IPS DF 6.9 (cell line): ENCODE data around the gene CHURC1.

ENCODE experiments used
- DNase-seq: peaks from one replicate; pipeline ENCODE4 v3.0.0-alpha.2; 2013; ENCODE audit warnings: low read depth, low spot score
- H3K27ac ChIP-seq: one replicate; pipeline ENCODE4 v1.5.1; 2013; ENCODE audit warnings: low read length, control low read depth
- H3K27me3 ChIP-seq: 2 replicates; pipeline ENCODE4 v1.6.1; 2013; ENCODE audit warnings: mild to moderate bottlenecking, low read length; ENCODE audit not compliant: control insufficient read depth, insufficient read depth
- H3K36me3 ChIP-seq: 2 replicates; pipeline ENCODE4 v1.6.1; 2013; ENCODE audit warnings: low read length; ENCODE audit not compliant: control insufficient read depth, insufficient read depth
- H3K4me1 ChIP-seq: 2 replicates; pipeline ENCODE4 v1.6.1; 2013; ENCODE audit warnings: low read length; ENCODE audit not compliant: control insufficient read depth, insufficient read depth
- H3K4me3 ChIP-seq: 2 replicates; pipeline ENCODE4 v1.5.1; 2013; ENCODE audit warnings: mild to moderate bottlenecking, low read length
- H3K9me3 ChIP-seq: 2 replicates; pipeline ENCODE4 v1.6.1; 2013; ENCODE audit warnings: low read length, inconsistent platforms; ENCODE audit not compliant: control insufficient read depth, insufficient read depth
- WGBS: extraction: QIAGEN DNeasy Blood & Tissue Kit; methylation state at CpG from one replicate; pipeline ENCODE4 v1.1.7; 2013; ENCODE audit warnings: mixed read lengths, missing lambda C conversion rate; ENCODE audit not compliant: insufficient read length, insufficient coverage; 5-methylcytosine and 5-hydroxymethylcytosine counted together

The CHURC1 gene

DNA sequence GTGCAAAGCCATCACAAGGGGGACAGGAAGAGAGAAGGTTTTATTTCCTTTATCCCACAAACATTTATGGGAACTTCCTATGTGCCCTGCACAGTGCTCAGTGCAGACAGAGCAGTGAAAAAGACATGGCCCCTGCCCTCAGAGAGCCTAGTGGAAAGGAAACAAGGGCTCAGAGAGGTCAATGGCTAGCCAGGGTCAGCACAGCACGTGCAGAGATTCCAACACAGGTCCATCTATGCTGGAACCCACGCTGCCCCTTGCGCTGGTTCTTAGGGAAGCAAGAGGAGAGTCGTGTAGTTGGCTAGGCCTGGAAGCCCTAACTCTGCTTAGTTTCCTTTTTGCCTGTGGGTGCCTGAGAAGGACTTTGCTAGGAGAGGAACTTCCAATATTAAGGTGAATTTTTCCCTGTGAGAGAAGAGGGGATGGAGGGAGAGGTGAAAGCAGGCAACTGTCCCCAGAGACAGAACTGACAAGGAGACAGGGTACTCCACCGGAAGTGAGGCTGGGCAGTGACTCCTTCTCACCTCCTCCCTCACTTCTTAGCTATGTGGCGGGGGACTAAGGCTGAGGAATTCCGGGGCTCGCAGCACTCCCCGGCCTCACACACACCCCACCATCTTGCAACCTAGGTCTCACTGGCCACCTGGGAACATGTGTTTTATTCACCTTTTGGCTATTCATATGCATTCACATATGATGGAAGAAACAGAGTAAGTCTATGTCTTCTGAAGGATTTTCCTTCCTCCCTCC, 40.4 kb downstream of the CHURC1 start:
- Histone ChIP-seq H3K27me3 (no peaks in the 10 kb centered on the region), H3K4me1 (peaks cover 10% of the 10 kb centered on the region), H3K9me3 (no peaks in the 10 kb centered on the region), H3K27ac (no peak overlapping the region), H3K36me3 (peaks cover 8% of the 10 kb centered on the region), H3K4me3 (no peak overlapping the region)
- no peak for DNase-seq
- no CpG with 5 or more reads among the region's 9 CpGs for WGBS

DNA sequence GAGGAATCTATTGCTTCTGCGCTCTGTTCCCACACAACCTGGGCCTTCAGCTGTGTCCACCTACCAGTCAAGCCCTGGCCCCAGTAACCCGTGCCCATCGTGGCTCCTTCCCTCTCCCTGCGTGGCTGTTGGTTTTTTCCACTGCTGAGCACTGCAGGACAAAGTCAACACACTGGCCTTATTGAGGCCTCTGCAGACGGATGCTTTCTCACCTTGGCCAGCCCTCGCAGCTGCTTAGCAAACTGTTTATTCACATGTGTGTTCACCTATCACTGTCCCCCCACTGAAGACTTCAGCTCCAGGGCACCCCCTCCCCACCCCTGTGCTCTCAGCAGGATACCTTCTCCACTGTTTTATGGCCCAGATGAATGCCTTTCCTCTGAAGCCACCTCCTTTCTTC, 41.0 kb downstream of the CHURC1 start:
- Histone ChIP-seq H3K27me3 (no peaks in the 10 kb centered on the region), H3K27ac (no peak overlapping the region), H3K4me1 (peaks cover 12% of the 10 kb centered on the region), H3K9me3 (no peaks in the 10 kb centered on the region), H3K36me3 (peaks cover 6% of the 10 kb centered on the region), H3K4me3 (no peak overlapping the region)
- whole genome bisulfite sequencing, result no CpG with 5 or more reads among the region's 6 CpGs
- DNase-seq, result no peak

DNA sequence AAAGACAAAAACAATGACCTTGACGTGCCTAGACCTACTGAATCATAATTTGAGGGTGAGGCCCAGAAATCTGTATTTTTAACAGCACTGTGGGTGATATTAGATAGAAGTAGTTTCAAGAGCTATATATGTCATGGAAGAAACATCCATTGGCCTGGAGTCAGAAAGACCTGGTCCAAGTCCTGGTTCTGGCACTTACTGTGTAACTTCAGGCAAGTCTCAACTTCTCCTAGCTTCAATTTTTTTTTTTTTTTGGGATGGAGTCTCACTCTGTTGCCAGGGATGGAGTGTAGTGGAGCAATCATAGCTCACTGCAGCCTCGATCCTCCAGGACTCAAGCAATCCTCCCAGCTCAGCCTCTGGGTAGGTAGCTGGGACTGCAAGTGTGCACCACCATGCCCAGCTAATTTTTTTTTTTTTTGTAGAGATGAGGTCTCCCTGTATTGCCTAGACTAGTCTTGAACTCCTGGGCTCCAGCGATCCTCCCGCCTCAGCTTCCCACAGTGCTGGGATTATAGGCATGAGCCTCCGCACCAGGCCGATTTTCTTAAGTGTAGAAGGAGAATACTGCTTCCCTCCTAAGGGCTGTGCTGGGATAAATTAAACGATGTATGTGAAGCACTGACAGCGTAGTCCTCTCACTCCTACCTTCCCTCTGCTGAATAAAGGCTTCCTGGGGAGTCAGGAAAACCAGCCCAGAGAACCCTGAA, 42.6 kb downstream of the CHURC1 start:
- WGBS, result no CpG with 5 or more reads among the region's 8 CpGs
- no peaks in the 10 kb centered on the region for H3K9me3 ChIP-seq
- no peak for DNase-seq
- H3K4me3 ChIP-seq, result no peak overlapping the region
- H3K4me1 ChIP-seq, result peaks cover 14% of the 10 kb centered on the region
- no peaks in the 10 kb centered on the region for H3K27me3 ChIP-seq
- H3K27ac ChIP-seq, result no peak overlapping the region
- peaks cover under 1% of the 10 kb centered on the region; the same call in 1 of the 2 replicates for H3K36me3 ChIP-seq

DNA sequence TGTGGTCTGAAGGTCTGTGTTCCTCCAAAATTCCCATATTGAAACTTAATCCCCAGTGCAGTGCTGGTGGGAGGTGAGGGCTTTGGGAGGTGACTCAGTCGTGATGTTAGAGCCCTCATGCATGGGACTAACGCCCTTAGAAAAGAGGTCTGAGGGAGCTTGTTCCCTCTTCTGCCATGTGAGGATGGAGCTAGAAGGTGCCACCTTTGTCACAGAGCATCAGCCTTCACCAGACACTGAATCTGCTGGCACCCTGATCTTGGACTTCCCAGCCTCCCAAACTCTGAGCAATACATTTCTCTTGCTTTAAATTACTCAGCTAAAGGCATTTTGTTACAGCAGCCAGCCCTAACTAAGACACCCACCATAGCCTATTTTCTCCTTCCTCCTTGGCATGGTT, 43.9 kb downstream of the CHURC1 start:
- WGBS, result no CpG with 5 or more reads among the region's 2 CpGs
- no peaks in the 10 kb centered on the region for H3K9me3 ChIP-seq
- no peaks in the 10 kb centered on the region for H3K27me3 ChIP-seq
- no peak for DNase-seq
- no peak overlapping the region for H3K27ac ChIP-seq
- no peak overlapping the region for H3K4me3 ChIP-seq
- no peaks in the 10 kb centered on the region for H3K36me3 ChIP-seq
- H3K4me1 ChIP-seq, result peaks cover 14% of the 10 kb centered on the region

DNA sequence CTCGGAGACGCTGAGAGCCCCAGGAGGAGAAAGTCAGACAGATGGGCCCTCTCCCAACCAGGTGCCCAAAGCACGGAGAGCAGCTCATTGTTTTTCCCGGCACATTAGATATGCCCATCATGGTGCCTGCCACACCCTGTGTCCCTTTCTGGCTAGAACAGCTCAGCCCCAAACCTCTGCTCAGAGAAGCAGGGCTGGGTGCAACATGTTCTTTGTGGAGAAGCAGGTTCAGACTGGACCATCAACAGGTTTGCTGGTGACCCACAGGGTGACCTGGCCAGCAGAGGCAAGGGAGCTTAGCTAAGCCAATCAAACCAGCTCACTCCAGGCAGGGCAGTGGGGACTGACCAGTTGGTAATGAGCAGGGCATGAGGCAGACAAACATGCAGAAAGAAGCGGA, 44.5 kb downstream of the CHURC1 start:
- Histone ChIP-seq H3K4me1 (peaks cover 14% of the 10 kb centered on the region), H3K4me3 (no peak overlapping the region), H3K36me3 (no peaks in the 10 kb centered on the region), H3K27ac (no peak overlapping the region), H3K9me3 (no peaks in the 10 kb centered on the region), H3K27me3 (no peaks in the 10 kb centered on the region)
- no peak for DNase-seq
- no CpG with 5 or more reads among the region's 5 CpGs for WGBS

DNA sequence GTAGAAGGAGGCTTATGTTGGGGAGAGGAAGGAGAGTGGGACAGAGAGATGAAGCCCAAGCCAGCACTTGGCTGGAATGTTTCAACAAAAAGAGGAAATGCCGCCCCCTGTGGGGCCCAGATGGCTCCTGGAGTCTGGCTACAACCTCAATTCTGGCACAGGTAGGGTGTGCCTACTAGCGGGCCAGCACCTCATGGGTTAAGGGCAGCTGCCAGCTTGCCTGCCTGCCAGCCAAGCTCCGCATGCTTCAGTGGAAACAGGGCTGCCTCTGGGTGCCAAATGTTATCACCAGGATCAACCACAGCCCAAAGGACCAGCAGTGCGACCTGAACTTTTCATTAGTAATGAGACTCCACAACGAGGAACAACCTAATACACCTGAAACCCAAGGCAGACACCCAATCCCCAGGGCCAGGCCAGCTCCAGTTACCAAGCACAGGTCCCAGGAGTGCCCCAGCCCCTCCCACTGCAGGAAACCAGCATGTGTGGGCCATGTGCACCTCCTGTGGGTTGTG, 46.6 kb downstream of the CHURC1 start:
- Histone ChIP-seq H3K27me3 (no peaks in the 10 kb centered on the region), H3K27ac (no peak overlapping the region), H3K9me3 (no peaks in the 10 kb centered on the region), H3K4me3 (no peak overlapping the region), H3K36me3 (no peaks in the 10 kb centered on the region), H3K4me1 (peaks cover 9% of the 10 kb centered on the region)
- no CpG with 5 or more reads among the region's 5 CpGs for WGBS
- DNase-seq, result no peak

DNA sequence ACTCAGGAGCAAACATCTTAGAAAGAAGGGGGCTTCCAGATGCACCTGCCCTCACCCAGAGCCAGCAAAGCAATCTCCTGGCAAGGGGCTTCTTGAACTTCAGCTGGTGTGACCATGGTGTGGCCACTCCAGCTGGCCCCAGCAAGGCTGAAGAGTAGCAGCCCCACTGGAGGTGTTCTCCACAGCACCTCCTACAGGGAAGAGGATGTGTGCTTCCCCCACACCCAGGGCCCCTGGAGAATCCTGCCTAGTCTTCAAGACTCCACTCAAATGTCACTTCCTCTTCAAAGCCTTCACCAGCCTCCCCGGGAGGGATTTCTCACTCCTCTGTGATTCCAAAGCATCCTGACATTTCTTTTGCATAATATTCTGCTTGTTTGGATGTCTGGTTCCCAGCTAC, 49.4 kb downstream of the CHURC1 start:
- peaks cover 5% of the 10 kb centered on the region for H3K4me1 ChIP-seq
- H3K9me3 ChIP-seq, result no peaks in the 10 kb centered on the region
- no peak for DNase-seq
- H3K27me3 ChIP-seq, result no peaks in the 10 kb centered on the region
- H3K27ac ChIP-seq, result no peak overlapping the region
- H3K4me3 ChIP-seq, result no peak overlapping the region
- no peaks in the 10 kb centered on the region for H3K36me3 ChIP-seq
- WGBS, result no CpG with 5 or more reads among the region's 1 CpG

DNA sequence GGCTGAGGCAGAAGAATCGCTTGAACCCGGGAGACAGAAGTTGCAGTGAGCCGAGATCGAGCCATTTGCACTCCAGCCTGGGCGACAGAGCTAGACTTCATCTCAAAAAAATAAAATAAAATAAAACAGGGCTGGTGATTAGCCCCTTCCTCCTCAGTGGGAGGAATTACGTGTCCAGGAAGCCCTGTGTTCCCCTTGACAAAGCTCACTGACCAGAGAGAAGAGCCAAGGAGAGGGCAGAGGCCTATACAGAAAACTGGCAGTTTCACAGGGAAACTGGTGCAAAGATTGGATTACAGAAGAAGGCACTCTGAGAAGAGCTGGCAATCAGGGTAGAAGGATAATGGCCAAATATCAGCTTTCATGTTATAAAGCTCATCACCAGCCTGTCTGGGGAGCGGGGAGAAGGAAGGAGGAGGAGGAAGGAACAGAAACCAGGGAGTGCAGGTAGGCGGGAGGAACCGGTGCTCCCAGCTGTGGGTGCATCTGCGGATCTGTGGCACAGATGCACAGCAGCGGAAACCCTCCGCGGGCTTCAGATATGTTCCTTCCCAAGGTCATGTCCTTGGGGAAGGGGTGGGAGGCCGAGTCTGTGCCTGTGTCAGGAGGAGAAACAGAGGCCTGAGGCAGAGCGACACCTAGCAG, 51.2 kb downstream of the CHURC1 start:
- Histone ChIP-seq H3K36me3 (no peaks in the 10 kb centered on the region), H3K4me1 (peaks cover 7% of the 10 kb centered on the region), H3K27ac (no peak overlapping the region), H3K4me3 (no peak overlapping the region), H3K27me3 (no peaks in the 10 kb centered on the region), H3K9me3 (no peaks in the 10 kb centered on the region)
- WGBS, result no CpG with 5 or more reads among the region's 15 CpGs
- DNase-seq, result no peak

DNA sequence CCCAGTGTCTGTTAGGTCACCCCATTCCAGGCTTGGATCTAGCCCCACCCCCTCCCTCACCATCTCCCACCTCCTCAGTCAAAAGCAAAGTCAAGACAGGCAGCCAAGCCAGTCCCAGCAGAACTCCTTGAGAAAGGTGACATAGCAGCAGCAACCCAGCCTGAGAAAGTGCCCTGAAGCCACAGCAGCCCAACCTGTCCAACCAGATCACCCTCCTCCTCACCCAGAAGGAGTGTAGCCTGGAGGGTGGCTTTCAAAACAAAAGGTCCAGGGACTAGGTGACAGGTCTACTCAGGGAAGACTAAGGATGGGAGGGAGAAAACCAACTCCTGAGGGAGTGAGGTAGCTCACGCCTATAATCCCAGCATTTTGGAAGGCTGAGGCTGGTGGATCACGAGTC, 52.7 kb downstream of the CHURC1 start:
- DNase-seq, result no peak
- no CpG with 5 or more reads among the region's 2 CpGs for WGBS

DNA sequence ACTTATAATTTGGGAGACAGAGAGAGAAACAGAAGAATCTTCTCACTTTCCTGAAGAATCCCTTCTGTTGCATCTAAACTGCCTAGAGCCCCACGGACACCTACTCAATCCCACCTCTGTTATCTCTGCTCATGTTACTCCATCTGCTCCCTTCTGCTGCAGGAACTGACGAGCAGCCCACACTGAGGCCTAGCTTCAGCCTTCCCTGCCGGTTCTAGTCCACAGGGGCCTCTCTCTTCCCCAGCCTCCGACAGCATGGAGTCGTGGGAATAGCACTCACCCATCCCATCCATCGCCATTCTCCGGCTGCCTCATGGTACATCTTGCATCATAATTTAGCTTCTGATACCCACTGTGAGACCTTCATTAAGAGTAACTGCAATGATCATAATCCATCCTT, 53.9 kb downstream of the CHURC1 start:
- no peak overlapping the region for H3K27ac ChIP-seq
- no CpG with 5 or more reads among the region's 7 CpGs for WGBS
- no peak overlapping the region for H3K4me3 ChIP-seq

More for the DNA sequence above, 52.7 kb downstream of the CHURC1 start:
- Histone ChIP-seq H3K36me3 (no peaks in the 10 kb centered on the region), H3K4me3 (no peak overlapping the region), H3K9me3 (no peaks in the 10 kb centered on the region), H3K27me3 (no peaks in the 10 kb centered on the region), H3K27ac (no peak overlapping the region), H3K4me1 (peaks cover 13% of the 10 kb centered on the region)

More for the DNA sequence above, 53.9 kb downstream of the CHURC1 start:
- no peak for DNase-seq
- peaks cover 13% of the 10 kb centered on the region for H3K4me1 ChIP-seq
- no peaks in the 10 kb centered on the region for H3K36me3 ChIP-seq
- H3K9me3 ChIP-seq, result no peaks in the 10 kb centered on the region
- no peaks in the 10 kb centered on the region for H3K27me3 ChIP-seq
